OCI-LY1 (cell line): ENCODE data around the gene RBM44.

Source experiments
- EZH2 ChIP-seq: fragments of 200-600 bp; sonication (generic), shearing (Covaris generic); IDR thresholded peaks from 2 replicates; pipeline ENCODE4 v1.8.0; 2017; ENCODE audit warnings: borderline replicate concordance, mixed run types, mild to moderate bottlenecking, antibody characterized with exemption, low read length, moderate library complexity, mixed read lengths
- TF ChIP-seq, protein P1 (sequence below): fragments of 200-600 bp; sonication (generic), shearing (Covaris generic); IDR thresholded peaks from 2 replicates; pipeline ENCODE4 v1.5.1; 2017; ENCODE audit warnings: mild to moderate bottlenecking, antibody characterized with exemption, low read length, moderate library complexity, mixed read lengths

- TF ChIP-seq, protein P1, sequence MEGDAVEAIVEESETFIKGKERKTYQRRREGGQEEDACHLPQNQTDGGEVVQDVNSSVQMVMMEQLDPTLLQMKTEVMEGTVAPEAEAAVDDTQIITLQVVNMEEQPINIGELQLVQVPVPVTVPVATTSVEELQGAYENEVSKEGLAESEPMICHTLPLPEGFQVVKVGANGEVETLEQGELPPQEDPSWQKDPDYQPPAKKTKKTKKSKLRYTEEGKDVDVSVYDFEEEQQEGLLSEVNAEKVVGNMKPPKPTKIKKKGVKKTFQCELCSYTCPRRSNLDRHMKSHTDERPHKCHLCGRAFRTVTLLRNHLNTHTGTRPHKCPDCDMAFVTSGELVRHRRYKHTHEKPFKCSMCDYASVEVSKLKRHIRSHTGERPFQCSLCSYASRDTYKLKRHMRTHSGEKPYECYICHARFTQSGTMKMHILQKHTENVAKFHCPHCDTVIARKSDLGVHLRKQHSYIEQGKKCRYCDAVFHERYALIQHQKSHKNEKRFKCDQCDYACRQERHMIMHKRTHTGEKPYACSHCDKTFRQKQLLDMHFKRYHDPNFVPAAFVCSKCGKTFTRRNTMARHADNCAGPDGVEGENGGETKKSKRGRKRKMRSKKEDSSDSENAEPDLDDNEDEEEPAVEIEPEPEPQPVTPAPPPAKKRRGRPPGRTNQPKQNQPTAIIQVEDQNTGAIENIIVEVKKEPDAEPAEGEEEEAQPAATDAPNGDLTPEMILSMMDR = no peak
- no peak for TF ChIP-seq EZH2
Observed at GRCh38 chr2:237865623-237866041, 67.1 kb downstream of the RBM44 start.
